SK-N-SH treated with all-trans-retinoic acid at 6 μM for 48 hours (cell line): ENCODE results near the gene MIER3.

ENCODE experiments used
- ATAC-seq: fragments of 200-7000 bp; cut with Tn5 transposase; 3 replicates; pipeline ENCODE4 v1.9.1; 2020; ENCODE audit warnings: mild to moderate bottlenecking, moderate library complexity
- ARNTL ChIP-seq: fragments of 450-650 bp; formaldehyde crosslinking; IDR thresholded peaks from 2 replicates; pipeline ENCODE4 v1.5.0; 2020; ENCODE audit warnings: low read depth, mild to moderate bottlenecking, moderate library complexity, borderline replicate concordance
- CREB5 ChIP-seq: fragments of 250-450 bp; sonication (Bioruptor Pico); IDR thresholded peaks from 2 replicates; pipeline ENCODE4 v1.5.1; 2020; ENCODE audit warnings: low read depth, mild to moderate bottlenecking, moderate library complexity
- GLIS3 ChIP-seq: fragments of 250-450 bp; sonication (Bioruptor Pico); IDR thresholded peaks from 2 replicates; pipeline ENCODE4 v1.5.0; 2020; ENCODE audit warnings: mild to moderate bottlenecking, moderate library complexity
- ISL1 ChIP-seq: fragments of 250-450 bp; sonication (Bioruptor Pico); IDR thresholded peaks from 2 replicates; pipeline ENCODE4 v2.1.2; 2022; ENCODE audit warnings: mild to moderate bottlenecking, moderate library complexity
- PATZ1 ChIP-seq: fragments of 250-450 bp; sonication (Bioruptor Pico); IDR thresholded peaks from 2 replicates; pipeline ENCODE4 v1.8.0; 2020; ENCODE audit warnings: mild to moderate bottlenecking, moderate library complexity, borderline replicate concordance
- POU6F1 ChIP-seq: fragments of 250-450 bp; sonication (Bioruptor Pico); IDR thresholded peaks from 2 replicates; pipeline ENCODE4 v1.8.0; 2021; ENCODE audit warnings: low read depth, mild to moderate bottlenecking, moderate library complexity, borderline replicate concordance
- SNAI2 ChIP-seq: fragments of 250-450 bp; sonication (Bioruptor Pico); IDR thresholded peaks from 2 replicates; pipeline ENCODE4 v1.5.0; 2020; ENCODE audit warnings: mild to moderate bottlenecking, moderate library complexity
- TOX ChIP-seq: fragments of 250-450 bp; sonication (Bioruptor Pico); IDR thresholded peaks from 2 replicates; pipeline ENCODE4 v1.8.0; 2021; ENCODE audit warnings: mild to moderate bottlenecking, moderate library complexity, borderline replicate concordance
- ZFP3 ChIP-seq: fragments of 250-450 bp; sonication (Bioruptor Pico); IDR thresholded peaks from 2 replicates; pipeline ENCODE4 v1.5.0; 2020; ENCODE audit warnings: mild to moderate bottlenecking, moderate library complexity
- ZFP30 ChIP-seq: fragments of 450-650 bp; formaldehyde crosslinking; IDR thresholded peaks from 2 replicates; pipeline ENCODE4 v1.5.0; 2022; ENCODE audit warnings: mild to moderate bottlenecking, moderate library complexity
- ZNF565 ChIP-seq: fragments of 450-650 bp; formaldehyde crosslinking; conservative IDR thresholded peaks from 2 replicates; pipeline ENCODE4 v1.5.0; 2020; ENCODE audit warnings: low read depth, mild to moderate bottlenecking, moderate library complexity
- ZNF70 ChIP-seq: fragments of 450-650 bp; formaldehyde crosslinking; IDR thresholded peaks from 2 replicates; pipeline ENCODE4 v1.5.0; 2020; ENCODE audit warnings: mild to moderate bottlenecking, moderate library complexity
- ZNF8 ChIP-seq: fragments of 450-650 bp; formaldehyde crosslinking; IDR thresholded peaks from 2 replicates; pipeline ENCODE4 v1.5.0; 2020; ENCODE audit warnings: mild to moderate bottlenecking, moderate library complexity
- TF ChIP-seq, protein P1 (sequence below): fragments of 250-450 bp; sonication (Bioruptor Pico); IDR thresholded peaks from 2 replicates; pipeline ENCODE4 v1.5.0; 2020; ENCODE audit warnings: mild to moderate bottlenecking, moderate library complexity

Gene MIER3

DNA sequence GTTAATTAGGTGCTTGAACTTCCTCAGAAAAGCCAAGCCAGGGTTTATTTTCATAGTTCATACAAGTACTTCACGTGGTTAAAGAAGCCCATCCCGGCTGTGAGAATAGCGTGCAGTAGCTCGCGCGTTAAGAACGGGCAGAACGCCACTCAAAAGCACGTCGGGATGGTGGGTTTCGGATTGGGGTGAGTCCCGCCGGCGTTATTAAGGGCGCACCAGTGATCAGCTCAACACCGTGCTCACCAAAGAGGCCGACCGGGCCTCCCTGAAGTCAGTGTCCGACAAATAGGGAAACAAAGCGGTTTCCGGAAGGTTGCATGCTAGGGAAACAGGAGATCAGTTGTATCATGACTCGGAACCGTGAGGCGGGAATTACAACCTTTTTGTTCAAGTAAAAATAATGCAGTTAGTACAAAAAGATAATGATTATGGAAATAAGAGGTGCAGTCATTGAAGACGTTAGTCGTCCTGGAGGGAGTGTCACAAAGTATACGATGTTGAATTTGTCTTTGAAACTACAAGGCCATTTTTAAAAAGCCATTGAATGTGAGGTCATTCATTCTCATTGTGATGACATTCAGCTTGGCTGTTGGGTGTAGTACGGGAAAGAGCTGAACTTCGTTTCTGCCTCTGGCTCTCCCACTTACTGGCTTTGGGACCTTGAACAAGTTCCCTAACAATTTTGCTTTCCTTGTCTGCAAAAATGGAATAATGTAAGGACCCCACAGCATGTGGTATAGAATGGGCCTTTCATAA lies 41.5 kb downstream of the MIER3 start (continued):
- no peak for TF ChIP-seq CREB5 (CRISPR knock-in tag)
- TF ChIP-seq, protein P1, sequence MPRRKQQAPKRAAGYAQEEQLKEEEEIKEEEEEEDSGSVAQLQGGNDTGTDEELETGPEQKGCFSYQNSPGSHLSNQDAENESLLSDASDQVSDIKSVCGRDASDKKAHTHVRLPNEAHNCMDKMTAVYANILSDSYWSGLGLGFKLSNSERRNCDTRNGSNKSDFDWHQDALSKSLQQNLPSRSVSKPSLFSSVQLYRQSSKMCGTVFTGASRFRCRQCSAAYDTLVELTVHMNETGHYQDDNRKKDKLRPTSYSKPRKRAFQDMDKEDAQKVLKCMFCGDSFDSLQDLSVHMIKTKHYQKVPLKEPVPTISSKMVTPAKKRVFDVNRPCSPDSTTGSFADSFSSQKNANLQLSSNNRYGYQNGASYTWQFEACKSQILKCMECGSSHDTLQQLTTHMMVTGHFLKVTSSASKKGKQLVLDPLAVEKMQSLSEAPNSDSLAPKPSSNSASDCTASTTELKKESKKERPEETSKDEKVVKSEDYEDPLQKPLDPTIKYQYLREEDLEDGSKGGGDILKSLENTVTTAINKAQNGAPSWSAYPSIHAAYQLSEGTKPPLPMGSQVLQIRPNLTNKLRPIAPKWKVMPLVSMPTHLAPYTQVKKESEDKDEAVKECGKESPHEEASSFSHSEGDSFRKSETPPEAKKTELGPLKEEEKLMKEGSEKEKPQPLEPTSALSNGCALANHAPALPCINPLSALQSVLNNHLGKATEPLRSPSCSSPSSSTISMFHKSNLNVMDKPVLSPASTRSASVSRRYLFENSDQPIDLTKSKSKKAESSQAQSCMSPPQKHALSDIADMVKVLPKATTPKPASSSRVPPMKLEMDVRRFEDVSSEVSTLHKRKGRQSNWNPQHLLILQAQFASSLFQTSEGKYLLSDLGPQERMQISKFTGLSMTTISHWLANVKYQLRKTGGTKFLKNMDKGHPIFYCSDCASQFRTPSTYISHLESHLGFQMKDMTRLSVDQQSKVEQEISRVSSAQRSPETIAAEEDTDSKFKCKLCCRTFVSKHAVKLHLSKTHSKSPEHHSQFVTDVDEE (CRISPR knock-in tag) = no peak
- no peak for TF ChIP-seq ZNF8 (CRISPR knock-in tag)
- TF ChIP-seq ARNTL (CRISPR knock-in tag) = no peak

DNA sequence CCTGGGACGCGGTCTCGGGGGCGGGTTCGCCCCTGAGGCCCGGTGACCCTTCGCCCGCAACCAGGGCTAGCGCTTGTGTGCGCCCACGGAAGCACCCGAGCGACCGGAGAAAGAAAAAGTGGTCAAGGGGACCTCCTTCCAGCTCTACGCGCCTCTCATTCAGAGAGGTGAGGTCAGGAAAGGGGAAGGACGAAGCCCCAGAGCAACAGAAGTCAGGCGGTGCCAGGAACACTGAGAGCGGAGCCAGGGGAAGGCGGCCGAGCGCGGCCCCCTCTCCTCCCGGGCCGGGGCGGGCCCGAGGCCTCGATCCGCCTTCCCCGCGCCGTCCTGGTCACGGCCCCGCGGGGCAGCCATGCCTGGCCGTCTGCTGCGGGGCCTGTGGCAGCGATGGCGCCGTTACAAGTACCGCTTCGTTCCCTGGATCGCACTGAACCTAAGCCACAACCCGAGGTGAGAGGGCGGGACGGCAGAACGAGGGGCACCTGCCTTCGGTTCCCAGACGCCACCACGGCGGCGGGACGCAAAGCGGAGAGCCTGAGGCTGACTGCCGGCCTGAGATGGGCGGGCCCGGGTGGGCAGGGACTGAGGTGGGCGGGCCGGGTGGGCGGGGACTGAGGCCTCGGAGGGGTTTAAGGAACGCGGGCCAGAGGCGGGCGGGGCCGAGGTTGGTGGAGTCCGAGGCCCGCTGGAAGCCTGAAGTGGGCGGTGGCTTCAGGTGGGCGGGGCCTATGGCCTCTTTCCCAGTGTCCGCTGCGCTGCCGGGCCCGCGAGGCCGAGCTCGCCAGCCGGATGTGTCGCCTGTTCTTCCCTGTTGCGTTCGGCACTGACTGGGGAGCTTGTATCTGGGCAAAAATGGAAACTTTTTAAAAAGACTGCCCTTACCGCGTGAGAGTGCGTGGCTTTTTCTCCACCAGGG lies 42.4 kb downstream of the MIER3 start, which contains the start of gene SETD9:
Gene SETD9, plus strand, starts transcription at position 303 of the 916 bp plus-strand sequence. Its CDS starts 50 bp downstream, at position 353.
- TF ChIP-seq GLIS3 (peak; percentile 35; the same call in 1 of the 2 replicates), ZFP3 (CRISPR knock-in tag) (no peak)
- peak; percentile 95 for ATAC-seq

DNA sequence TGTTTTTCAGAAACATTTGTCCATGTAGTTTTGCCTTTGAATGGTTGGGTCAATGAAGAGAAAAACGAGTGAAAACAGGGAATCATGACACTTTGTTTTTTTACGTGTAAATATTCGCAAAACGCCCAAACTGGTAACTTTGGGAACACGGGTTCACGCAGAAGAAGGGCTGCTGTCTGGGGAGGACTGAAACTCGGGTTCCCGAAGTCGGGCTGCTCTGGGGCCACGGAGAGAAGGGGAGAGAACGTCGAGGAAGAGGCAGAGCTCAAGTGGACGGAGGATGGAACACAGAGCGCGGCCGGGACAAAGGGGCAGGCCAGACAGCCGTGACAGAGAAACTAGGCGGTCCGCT lies 43.0 kb downstream of the MIER3 start:
- peak; percentile 77 for ATAC-seq
- TF ChIP-seq, protein P1 (CRISPR knock-in tag) = 0 out of 2 replicates have a peak, but pooled peaks have one; percentile 23
- TF ChIP-seq ZNF70 (CRISPR knock-in tag) = no peak
- 0 out of 2 replicates have a peak, but pooled peaks have one; percentile 13 for TF ChIP-seq PATZ1 (CRISPR knock-in tag)
- TF ChIP-seq, all 23 proteins: peak for 2

DNA sequence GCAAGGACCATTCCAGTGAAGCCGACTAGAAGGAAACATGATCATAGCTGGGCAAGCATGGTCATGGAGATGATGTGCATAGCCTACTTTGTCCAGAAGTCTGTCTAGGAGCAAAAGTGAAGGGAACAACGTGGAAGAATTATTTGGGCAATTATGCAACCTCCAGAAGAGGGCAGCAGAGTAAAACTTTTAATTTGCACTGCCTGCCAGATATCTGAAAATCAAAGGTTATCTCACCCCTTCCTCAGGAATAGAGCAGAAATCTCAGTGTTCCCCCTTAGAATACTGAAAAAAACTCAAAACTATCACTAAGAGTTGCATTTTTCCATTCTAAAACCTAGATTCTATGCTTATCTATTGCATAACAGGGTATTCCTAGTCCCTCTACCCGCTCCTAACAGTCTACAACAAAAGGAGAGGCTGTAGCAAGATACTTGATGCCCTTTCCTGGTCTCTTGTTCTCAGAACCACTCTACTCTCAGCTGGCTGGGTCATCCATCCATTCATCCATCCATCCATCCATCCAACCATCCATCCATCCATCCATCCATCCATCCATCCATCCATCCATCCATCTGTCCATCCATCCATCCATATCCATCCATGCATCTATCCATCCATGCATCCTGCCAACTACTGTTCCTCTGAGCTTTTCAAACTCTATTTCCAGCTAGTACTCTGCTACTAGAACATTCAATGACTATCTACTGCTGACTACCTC lies 50.9 kb downstream of the MIER3 start:
- TF ChIP-seq SNAI2 (CRISPR knock-in tag) (no peak), ZFP30 (CRISPR knock-in tag) (no peak)
- peak; percentile 77 for ATAC-seq

GRCh38 chr5:56900395-56900794 lies 51.5 kb downstream of the MIER3 start:
- peak; percentile 56 for ATAC-seq
- TF ChIP-seq ZFP30 (CRISPR knock-in tag) = no peak
- TF ChIP-seq ZNF565 (CRISPR knock-in tag) = no peak
- TF ChIP-seq ARNTL (CRISPR knock-in tag) = no peak
- no peak for TF ChIP-seq TOX
- no peak for TF ChIP-seq POU6F1 (CRISPR knock-in tag)
- no peak for TF ChIP-seq ISL1 (CRISPR knock-in tag)
- TF ChIP-seq CREB5 (CRISPR knock-in tag) = no peak
- TF ChIP-seq ZNF8 (CRISPR knock-in tag) = no peak
